Muscle of back (tissue), 11 donors: ENCODE measurements around the gene SOCS4. TPM values are rescaled to one million over a fixed set of nuclear protein-coding genes. Genes with fewer than 3 reads are reported as not detected.

ENCODE experiments used
- DNase-seq, 3 donors: peaks; one replicate each; pipeline versions ENCODE4 v3.0.0 to v3.0.0-alpha.2; 2013
- polyA plus RNA-seq, 10 donors: library from polyadenylated mRNA; unstranded; fragments of 120-200 nt; gene quantifications; one replicate each; pipeline ENCODE4 v1.2.1, GENCODE V29; 2013; ENCODE audit not compliant: insufficient read length in 10 of 10

The SOCS4 gene
- polyA plus RNA-seq, 10 donors, result 7.5 to 13.8 (median 11.3) TPM

DNA sequence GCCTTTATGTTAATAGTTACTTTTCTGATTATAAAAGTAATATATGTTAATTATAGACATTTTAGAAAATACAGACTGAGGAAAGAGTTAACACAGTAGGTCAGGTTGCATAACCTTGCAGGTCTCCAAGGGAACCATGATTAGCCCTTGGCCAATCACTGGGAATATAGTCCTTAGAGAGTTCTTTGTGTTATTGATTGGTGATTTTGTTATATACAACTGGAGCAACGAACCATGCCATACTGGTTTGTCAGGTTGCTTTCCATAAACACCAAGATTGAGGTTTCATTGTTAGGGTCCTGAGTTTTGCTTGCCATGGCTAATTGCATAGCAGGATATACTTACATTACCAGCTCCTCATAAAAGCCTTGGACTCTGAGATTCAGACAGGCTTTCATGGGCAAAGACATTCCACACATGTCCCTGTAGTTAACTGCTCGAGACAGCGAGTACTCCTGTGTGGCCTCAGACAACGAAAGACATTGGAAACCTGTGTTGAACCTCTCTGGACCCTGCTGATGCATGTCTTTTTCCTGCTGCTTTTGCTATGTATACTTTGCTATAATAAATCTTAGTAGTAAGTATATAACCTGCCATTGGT is 58.1 kb downstream of the SOCS4 start:
- DNase-seq, result no peak

- no peak for DNase-seq
Observed at GRCh38 chr14:55086938-55087337, 59.9 kb downstream of the SOCS4 start.

DNA sequence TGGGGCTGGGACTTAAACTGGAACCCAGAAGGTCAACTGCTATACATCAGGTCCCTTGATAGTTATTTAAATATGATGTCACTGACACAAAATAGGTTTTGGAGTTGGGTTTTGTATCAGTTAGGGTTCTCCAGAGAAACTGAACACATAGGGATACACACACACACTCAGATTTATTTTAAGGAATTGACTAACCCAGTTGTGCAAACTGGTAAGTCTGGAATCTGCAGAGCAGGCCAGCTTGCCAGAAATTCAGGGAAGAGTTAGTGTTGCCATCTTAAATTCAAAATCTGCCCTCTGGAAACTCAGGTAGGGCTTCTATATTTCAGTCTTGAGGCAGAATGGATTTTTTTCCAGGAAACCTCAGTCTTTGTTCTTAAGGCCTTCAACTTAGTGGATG is 61.3 kb downstream of the SOCS4 start:
- no peak for DNase-seq

DNA sequence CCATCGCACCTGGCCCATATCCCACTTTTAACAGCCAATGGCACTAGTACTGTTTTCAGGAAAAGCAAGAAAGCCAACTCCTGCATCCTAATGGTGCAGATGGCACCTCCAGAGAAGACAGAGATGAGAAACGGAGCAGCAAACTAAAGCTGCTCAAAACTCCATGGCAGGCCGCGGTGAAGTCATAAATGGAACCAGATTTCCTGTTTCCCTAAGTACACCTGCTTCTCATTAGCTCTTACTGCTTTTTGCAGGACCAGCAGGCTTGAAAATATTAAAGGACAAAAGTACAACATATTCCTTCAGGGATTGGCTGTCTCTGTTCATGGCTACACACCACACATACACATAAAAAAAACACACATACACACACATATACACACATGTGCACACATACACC is 65.3 kb downstream of the SOCS4 start:
- peak in 2 of 3 donors; percentile 71 to 84 for DNase-seq

DNA sequence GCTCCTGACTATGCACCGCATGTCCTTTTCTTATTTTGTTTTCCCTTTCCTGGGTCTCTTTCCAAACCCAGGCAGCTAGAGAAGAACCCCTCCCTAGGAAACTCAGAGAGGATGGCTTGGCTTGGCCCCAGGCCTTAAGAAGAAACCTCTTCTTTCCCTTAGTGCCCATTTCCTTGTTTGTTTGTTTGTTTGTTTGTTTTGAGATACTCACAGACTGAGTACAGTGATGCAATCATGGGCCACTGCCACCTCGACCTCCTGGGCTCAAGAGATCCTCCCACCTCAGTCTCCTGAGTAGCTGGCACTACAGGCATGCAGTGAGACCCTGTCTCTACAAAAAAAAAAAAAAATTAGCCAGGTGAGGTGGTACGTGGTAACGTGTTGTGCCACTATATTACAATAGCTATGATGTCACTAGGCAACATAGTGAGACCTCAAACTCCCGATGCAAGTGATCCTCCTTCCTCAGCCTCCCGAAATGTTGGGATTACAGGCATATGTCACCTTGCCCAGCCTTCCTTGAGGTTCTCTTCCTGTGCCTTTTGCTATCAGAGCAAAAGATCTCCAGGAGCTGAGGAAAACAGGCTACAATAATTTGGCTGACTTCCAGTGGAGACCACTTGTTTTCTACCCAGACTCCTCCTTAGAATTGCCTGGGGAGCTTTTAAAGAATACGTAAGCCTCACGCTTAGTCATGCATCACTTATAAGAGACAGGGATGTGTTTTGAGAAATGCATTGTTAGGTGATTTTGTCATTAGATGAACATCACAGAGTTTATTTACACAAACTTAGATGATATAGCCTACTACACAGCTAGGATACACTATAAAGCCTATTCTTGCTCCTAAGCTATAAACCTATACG is 67.5 kb downstream of the SOCS4 start:
- no peak for DNase-seq

DNA sequence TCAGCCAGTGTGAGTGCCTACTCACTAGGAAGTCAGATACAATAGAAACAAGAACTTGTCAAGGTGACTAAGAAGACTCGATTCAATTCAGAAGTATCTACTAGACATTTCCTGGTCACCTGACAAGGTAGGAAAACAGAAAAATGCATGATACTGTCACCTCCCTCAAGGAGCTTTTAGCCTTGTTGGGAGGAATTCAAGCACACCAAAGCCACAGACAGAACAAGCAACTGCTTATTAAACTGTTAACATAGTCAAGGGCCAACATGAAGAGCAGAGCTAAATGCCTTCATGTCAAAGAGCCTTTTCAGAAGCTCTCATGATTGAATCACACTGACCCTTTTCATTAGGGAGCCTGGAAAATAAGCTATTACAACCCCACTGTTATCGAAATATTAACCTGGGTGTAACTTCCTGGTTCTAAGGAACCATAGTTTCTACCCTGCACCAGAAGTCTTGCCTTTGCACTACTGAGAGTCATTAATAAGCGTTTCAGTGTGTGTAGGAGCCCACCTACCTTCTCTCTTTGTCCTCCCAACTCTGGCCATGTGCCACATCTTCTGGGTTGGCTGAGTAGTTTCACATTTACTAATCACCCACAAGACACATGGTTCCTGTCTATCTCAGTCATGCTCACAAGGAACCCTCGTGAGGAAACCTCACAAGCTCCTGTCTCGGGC is 71.0 kb downstream of the SOCS4 start:
- DNase-seq, result no peak

- no peak for DNase-seq
Observed at GRCh38 chr14:55098561-55098898, 71.5 kb downstream of the SOCS4 start.

Other genes starting within 250 kb of the SOCS4 start
- gene GCH1, start 124.4 kb upstream of the SOCS4 start, polyA plus RNA-seq, result 1 to 10 TPM; 3.5 to 6.8 (median 4.5) TPM
- 10 to 100 TPM in 3 of 10 donors, 1 to 10 TPM in 7; 7.0 to 11.7 (median 8.7) TPM for gene WDHD1, start 137 bp upstream of the SOCS4 start, polyA plus RNA-seq
- gene MAPK1IP1L, start 24.4 kb downstream of the SOCS4 start, polyA plus RNA-seq, result 10 to 100 TPM; 48.8 to 66.6 (median 61.0) TPM
- 10 to 100 TPM; 26.6 to 80.8 (median 36.5) TPM for gene LGALS3, start 102.0 kb downstream of the SOCS4 start, polyA plus RNA-seq
- 10 to 100 TPM in 9 of 10 donors, 1 to 10 TPM in 1; 9.5 to 23.0 (median 14.2) TPM for gene DLGAP5, start 164.3 kb downstream of the SOCS4 start, polyA plus RNA-seq
- gene FBXO34, start 244.2 kb downstream of the SOCS4 start, polyA plus RNA-seq, result 10 to 100 TPM; 16.2 to 21.6 (median 19.1) TPM